Measurements from ENCODE around the gene FARSB.

Gene FARSB

DNA sequence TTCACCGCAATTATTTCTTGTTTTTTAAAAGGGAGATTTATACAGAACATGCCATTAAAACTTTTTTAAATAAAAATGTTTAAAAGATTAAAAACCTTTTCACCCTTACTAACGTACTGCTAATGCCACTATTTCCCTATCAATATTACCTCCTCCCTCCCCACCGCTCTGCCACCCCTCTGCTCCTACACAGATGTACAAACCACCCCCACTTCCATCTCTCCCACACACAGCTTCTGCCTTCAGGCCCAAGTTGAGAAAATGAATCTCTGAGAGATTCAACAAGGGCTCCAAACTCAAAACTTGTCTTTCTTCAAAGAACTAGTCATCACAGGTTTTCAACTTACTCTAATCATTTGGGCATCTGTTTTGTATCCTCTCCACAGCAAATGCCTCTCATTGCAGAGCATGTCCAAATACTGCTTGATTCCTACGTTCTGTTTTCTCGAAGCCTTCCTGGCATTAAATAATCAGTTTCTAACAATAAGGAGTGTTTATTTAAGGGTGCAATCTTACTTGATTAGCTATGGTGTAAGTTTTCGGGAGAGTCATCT is 32.1 kb downstream of the FARSB start:
- H3K9me3 ChIP-seq (replicated peaks; ENCODE audit: low read length), result no peaks in the 10 kb centered on the region
- H3K9ac ChIP-seq (ENCODE audit: low read depth, low read length), result no peak overlapping the region
- no peaks in the 10 kb centered on the region for H3K27me3 ChIP-seq (ENCODE audit: control insufficient read depth, insufficient read depth, low read length)
- no peak overlapping the region for H3K4me2 ChIP-seq (ENCODE audit: low read length)
- H3K4me1 ChIP-seq (ENCODE audit: control insufficient read depth, insufficient read depth, low read length), result no peaks in the 10 kb centered on the region
- H3K4me3 ChIP-seq (ENCODE audit: low read length), result no peak overlapping the region
- peaks cover 76% of the 10 kb centered on the region for H3K36me3 ChIP-seq (ENCODE audit: insufficient read depth, low read length)

DNA sequence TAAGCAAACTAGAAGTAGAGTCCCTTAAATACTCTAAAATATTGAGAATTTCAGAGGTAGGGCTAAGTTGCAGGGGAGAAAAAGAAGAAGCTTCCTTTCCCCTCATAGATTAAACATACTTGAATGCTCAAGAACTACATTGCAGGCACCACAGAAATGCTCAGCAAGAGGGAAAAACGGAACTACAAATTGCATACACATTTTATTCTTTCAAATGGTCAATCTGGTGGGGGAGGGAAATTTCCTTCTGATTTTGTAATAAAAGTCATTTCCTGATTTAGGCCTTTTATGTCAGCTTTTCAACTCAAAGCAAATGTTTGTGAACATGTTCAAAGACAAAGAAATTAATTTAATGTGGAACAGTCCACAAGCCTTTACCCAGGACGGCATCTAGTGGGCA is 33.0 kb downstream of the FARSB start:
- Histone ChIP-seq H3K4me3 (ENCODE audit: low read length) (no peak overlapping the region), H3K4me2 (ENCODE audit: low read length) (no peak overlapping the region), H3K4me1 (ENCODE audit: control insufficient read depth, insufficient read depth, low read length) (no peaks in the 10 kb centered on the region), H3K9me3 (replicated peaks; ENCODE audit: low read length) (no peaks in the 10 kb centered on the region), H3K9ac (ENCODE audit: low read depth, low read length) (no peak overlapping the region), H3K36me3 (ENCODE audit: insufficient read depth, low read length) (peaks cover 69% of the 10 kb centered on the region), H3K27me3 (ENCODE audit: control insufficient read depth, insufficient read depth, low read length) (no peaks in the 10 kb centered on the region)

DNA sequence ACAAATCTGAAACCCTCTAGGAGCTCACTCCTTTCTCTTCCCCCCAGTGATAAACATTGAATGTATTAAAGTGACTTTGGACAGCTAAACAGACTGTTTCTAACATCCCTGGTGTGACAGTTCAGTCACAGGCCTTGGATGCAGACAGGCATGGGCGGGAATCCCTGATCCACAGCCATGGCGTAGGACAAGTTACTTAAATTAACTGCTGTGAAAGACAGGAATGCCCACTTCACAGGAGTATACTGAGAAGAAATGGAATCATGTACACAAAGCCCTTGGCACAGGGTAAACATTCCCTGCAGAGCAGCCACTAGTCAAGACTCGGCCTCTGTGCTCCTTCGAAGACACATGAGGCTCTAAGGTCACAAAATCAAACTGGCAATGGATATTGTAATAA is 34.0 kb downstream of the FARSB start:
- no peak overlapping the region for H3K9ac ChIP-seq (ENCODE audit: low read depth, low read length)
- H3K4me3 ChIP-seq (ENCODE audit: low read length), result no peak overlapping the region
- no peaks in the 10 kb centered on the region for H3K4me1 ChIP-seq (ENCODE audit: control insufficient read depth, insufficient read depth, low read length)
- H3K4me2 ChIP-seq (ENCODE audit: low read length), result no peak overlapping the region
- H3K9me3 ChIP-seq (replicated peaks; ENCODE audit: low read length), result no peaks in the 10 kb centered on the region
- H3K27me3 ChIP-seq (ENCODE audit: control insufficient read depth, insufficient read depth, low read length), result no peaks in the 10 kb centered on the region
- H3K36me3 ChIP-seq (ENCODE audit: insufficient read depth, low read length), result peaks cover 63% of the 10 kb centered on the region

DNA sequence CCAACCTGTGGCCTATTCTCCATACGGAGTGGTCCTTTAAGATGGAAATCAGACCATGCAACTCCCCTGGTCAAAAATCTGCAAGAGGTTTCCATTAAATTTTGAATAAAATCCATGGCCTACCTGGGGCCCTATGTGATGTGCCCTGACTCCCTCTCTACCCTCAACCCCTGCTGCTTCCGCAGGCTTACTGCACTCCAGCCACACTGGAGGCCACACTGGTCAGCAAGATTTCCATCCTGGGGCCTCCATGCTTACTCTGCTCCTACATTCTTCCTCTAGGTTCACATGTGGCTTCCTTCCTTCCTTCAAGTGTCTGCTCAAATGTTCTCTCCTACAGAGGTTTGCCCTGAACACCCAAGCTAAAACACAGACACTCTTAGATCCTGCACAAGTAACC is 40.6 kb downstream of the FARSB start:
- Histone ChIP-seq H3K4me1 (ENCODE audit: control insufficient read depth, insufficient read depth, low read length) (no peaks in the 10 kb centered on the region), H3K9ac (ENCODE audit: low read depth, low read length) (no peak overlapping the region), H3K4me2 (ENCODE audit: low read length) (no peak overlapping the region), H3K4me3 (ENCODE audit: low read length) (no peak overlapping the region), H3K36me3 (ENCODE audit: insufficient read depth, low read length) (peaks cover 54% of the 10 kb centered on the region), H3K27me3 (ENCODE audit: control insufficient read depth, insufficient read depth, low read length) (no peaks in the 10 kb centered on the region), H3K9me3 (replicated peaks; ENCODE audit: low read length) (no peaks in the 10 kb centered on the region)

DNA sequence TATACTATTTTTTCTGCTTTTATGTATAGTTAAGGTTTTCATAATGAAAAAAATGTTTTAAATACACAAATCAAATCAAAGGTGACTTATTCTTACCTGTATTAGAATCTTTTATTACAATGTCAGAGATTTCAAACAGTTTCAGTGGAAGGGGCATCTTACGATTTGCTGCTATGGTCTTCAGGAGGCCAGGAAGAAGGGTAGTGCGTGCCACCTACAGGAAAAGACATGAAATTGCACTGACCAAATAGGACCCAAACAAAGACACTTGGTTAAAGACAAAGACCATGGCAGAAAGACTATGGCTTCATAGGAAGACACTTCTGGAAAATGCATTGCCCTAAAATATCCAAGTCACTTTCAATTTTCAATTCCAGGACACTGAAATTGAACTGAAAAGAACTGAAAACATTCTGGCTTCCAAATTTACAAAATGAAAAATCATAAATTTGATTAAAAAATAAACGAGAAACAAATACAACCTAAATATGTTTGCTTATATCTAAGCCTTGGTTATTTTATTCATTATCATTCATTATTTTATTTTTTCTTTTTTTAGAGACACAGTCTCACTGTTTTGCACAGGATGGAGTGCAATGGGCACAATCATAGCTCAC is 42.1 kb downstream of the FARSB start:
- no peaks in the 10 kb centered on the region for H3K9me3 ChIP-seq (replicated peaks; ENCODE audit: low read length)
- H3K9ac ChIP-seq (ENCODE audit: low read depth, low read length), result no peak overlapping the region
- H3K36me3 ChIP-seq (ENCODE audit: insufficient read depth, low read length), result peaks cover 44% of the 10 kb centered on the region
- H3K4me2 ChIP-seq (ENCODE audit: low read length), result no peak overlapping the region
- no peaks in the 10 kb centered on the region for H3K27me3 ChIP-seq (ENCODE audit: control insufficient read depth, insufficient read depth, low read length)
- no peak overlapping the region for H3K4me3 ChIP-seq (ENCODE audit: low read length)
- peaks cover 6% of the 10 kb centered on the region for H3K4me1 ChIP-seq (ENCODE audit: control insufficient read depth, insufficient read depth, low read length)

DNA sequence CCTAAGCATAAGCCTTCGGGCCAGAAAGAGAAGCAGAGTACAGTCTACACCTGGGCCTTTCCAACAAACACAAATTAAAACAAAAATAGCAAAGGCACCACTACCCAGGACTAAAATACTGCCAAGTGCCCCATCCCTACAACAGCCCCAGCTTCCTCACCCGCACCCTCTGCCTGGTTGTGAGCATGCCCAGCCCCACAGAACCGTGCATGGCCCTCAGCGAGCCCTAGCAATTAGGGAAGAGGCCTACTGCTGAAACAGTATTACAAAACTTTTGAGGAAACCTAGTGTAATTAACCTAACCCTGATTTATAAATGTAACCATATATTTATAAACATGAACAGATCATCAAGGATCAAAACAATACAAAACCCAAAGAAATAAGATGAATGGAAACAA is 44.2 kb downstream of the FARSB start:
- H3K4me3 ChIP-seq (ENCODE audit: low read length), result no peak overlapping the region
- no peak overlapping the region for H3K4me2 ChIP-seq (ENCODE audit: low read length)
- H3K4me1 ChIP-seq (ENCODE audit: control insufficient read depth, insufficient read depth, low read length), result peaks cover 6% of the 10 kb centered on the region
- no peaks in the 10 kb centered on the region for H3K9me3 ChIP-seq (replicated peaks; ENCODE audit: low read length)
- H3K27me3 ChIP-seq (ENCODE audit: control insufficient read depth, insufficient read depth, low read length), result no peaks in the 10 kb centered on the region
- peaks cover 41% of the 10 kb centered on the region for H3K36me3 ChIP-seq (ENCODE audit: insufficient read depth, low read length)
- H3K9ac ChIP-seq (ENCODE audit: low read depth, low read length), result no peak overlapping the region

- H3K4me2 ChIP-seq (ENCODE audit: low read length), result no peak overlapping the region
- no peaks in the 10 kb centered on the region for H3K27me3 ChIP-seq (ENCODE audit: control insufficient read depth, insufficient read depth, low read length)
- H3K9me3 ChIP-seq (replicated peaks; ENCODE audit: low read length), result no peaks in the 10 kb centered on the region
- H3K36me3 ChIP-seq (ENCODE audit: insufficient read depth, low read length), result peaks cover 40% of the 10 kb centered on the region
- no peak overlapping the region for H3K4me3 ChIP-seq (ENCODE audit: low read length)
- peaks cover 6% of the 10 kb centered on the region for H3K4me1 ChIP-seq (ENCODE audit: control insufficient read depth, insufficient read depth, low read length)
- H3K9ac ChIP-seq (ENCODE audit: low read depth, low read length), result no peak overlapping the region
These were observed 45.1 kb downstream of the FARSB start for GRCh38 chr2:222610746-222611145.

- Histone ChIP-seq H3K4me2 (ENCODE audit: low read length) (no peak overlapping the region), H3K36me3 (ENCODE audit: insufficient read depth, low read length) (peaks cover 27% of the 10 kb centered on the region), H3K4me1 (ENCODE audit: control insufficient read depth, insufficient read depth, low read length) (peaks cover 6% of the 10 kb centered on the region), H3K4me3 (ENCODE audit: low read length) (no peak overlapping the region), H3K9ac (ENCODE audit: low read depth, low read length) (no peak overlapping the region), H3K9me3 (replicated peaks; ENCODE audit: low read length) (no peaks in the 10 kb centered on the region), H3K27me3 (ENCODE audit: control insufficient read depth, insufficient read depth, low read length) (no peaks in the 10 kb centered on the region)
These were observed 46.5 kb downstream of the FARSB start for GRCh38 chr2:222609381-222609780.

- Histone ChIP-seq H3K4me1 (ENCODE audit: control insufficient read depth, insufficient read depth, low read length) (peaks cover 6% of the 10 kb centered on the region), H3K27me3 (ENCODE audit: control insufficient read depth, insufficient read depth, low read length) (no peaks in the 10 kb centered on the region), H3K4me3 (ENCODE audit: low read length) (no peak overlapping the region), H3K4me2 (ENCODE audit: low read length) (no peak overlapping the region), H3K9ac (ENCODE audit: low read depth, low read length) (no peak overlapping the region), H3K36me3 (ENCODE audit: insufficient read depth, low read length) (peaks cover 26% of the 10 kb centered on the region), H3K9me3 (replicated peaks; ENCODE audit: low read length) (no peaks in the 10 kb centered on the region)
These were observed 47.8 kb downstream of the FARSB start for GRCh38 chr2:222608081-222608480.

DNA sequence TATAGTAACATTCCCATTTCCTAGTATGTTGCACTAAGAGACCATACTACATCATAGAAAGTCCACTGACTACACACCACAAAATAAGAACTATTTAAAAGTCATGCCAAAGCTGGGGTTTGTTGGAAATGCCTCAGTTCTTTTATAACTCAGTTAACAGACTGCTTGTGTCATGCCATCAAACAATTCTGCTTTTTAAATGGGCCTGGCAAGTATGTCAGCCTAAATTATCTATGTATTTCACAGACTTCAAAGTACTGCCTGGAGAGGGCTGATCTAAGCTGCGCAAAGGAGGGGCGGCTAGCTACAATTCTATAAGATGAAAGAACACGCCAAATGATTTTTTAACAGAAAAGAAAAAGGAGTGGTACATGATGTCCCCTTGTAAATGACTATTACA is 49.6 kb downstream of the FARSB start:
- Histone ChIP-seq H3K4me1 (ENCODE audit: control insufficient read depth, insufficient read depth, low read length) (peaks cover 6% of the 10 kb centered on the region), H3K4me3 (ENCODE audit: low read length) (no peak overlapping the region), H3K27me3 (ENCODE audit: control insufficient read depth, insufficient read depth, low read length) (no peaks in the 10 kb centered on the region), H3K36me3 (ENCODE audit: insufficient read depth, low read length) (peaks cover 9% of the 10 kb centered on the region), H3K9me3 (replicated peaks; ENCODE audit: low read length) (no peaks in the 10 kb centered on the region), H3K4me2 (ENCODE audit: low read length) (no peak overlapping the region), H3K9ac (ENCODE audit: low read depth, low read length) (no peak overlapping the region)

DNA sequence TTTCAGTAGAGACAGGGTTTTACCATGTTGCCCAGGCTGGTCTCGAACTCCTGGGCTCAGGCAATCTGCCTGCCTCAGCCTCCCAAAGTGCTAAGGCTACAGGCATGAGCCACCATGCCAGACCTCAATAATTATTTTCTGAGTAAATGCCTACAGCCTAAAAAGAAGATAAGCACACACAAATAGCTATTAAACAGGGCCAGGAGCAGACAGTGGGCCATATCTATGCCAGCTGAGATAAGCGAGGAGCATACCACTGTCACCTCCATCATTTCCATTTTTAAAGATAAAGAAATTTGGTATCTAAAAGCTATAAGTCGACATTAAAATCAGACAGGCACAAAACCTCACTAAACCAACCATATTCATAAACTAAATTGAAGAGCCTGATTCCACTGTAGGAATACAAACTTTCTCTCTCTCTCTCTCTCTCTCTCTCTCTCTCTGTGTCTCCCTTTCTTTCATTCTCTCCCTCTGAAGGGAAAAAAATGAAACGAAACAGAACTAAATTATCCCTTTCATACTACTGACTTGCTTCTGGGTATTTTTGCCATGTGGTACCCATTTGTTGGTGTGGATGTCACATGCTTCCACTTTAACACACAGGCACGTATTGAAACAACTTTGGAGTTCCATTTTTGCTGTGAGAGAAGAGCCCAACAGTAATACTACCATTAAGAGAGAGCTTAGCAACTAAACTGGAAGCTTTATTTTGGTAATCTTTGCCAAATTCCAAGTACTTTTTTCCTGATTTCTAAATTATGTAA is 51.0 kb downstream of the FARSB start:
- H3K36me3 ChIP-seq (ENCODE audit: insufficient read depth, low read length), result peaks cover 3% of the 10 kb centered on the region
- no peaks in the 10 kb centered on the region for H3K9me3 ChIP-seq (replicated peaks; ENCODE audit: low read length)
- no peak overlapping the region for H3K9ac ChIP-seq (ENCODE audit: low read depth, low read length)
- no peak overlapping the region for H3K4me2 ChIP-seq (ENCODE audit: low read length)
- H3K27me3 ChIP-seq (ENCODE audit: control insufficient read depth, insufficient read depth, low read length), result no peaks in the 10 kb centered on the region
- H3K4me1 ChIP-seq (ENCODE audit: control insufficient read depth, insufficient read depth, low read length), result peaks cover 6% of the 10 kb centered on the region
- H3K4me3 ChIP-seq (ENCODE audit: low read length), result no peak overlapping the region

DNA sequence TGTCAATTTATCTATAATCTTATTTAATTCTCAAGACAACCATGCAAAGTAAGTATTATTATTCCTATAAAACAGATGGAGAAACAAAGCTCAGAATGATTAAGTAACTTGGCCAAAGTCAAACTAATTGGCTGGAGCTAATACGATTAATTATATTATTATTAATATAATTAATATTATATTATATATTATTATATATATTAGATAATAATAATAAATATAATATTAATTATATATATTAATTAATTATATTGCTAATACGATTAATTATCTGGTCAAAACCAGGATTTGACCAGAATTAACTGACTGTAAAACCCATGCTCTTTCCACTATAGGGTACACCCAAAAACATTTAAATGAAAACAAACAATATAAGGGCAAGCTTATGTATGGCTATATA is 52.4 kb downstream of the FARSB start:
- H3K36me3 ChIP-seq (ENCODE audit: insufficient read depth, low read length), result peaks cover 13% of the 10 kb centered on the region
- H3K9ac ChIP-seq (ENCODE audit: low read depth, low read length), result no peak overlapping the region
- no peak overlapping the region for H3K4me3 ChIP-seq (ENCODE audit: low read length)
- H3K4me1 ChIP-seq (ENCODE audit: control insufficient read depth, insufficient read depth, low read length), result peaks cover 2% of the 10 kb centered on the region
- no peaks in the 10 kb centered on the region for H3K9me3 ChIP-seq (replicated peaks; ENCODE audit: low read length)
- H3K4me2 ChIP-seq (ENCODE audit: low read length), result no peak overlapping the region
- no peaks in the 10 kb centered on the region for H3K27me3 ChIP-seq (ENCODE audit: control insufficient read depth, insufficient read depth, low read length)

Data from skeletal muscle satellite cell (primary cell).